Breast epithelium (tissue), 4 donors: ENCODE results near the gene NAALADL2. TPM values are rescaled to one million over a fixed set of nuclear protein-coding genes. Genes with fewer than 3 reads are reported as not detected.

ENCODE experiments used
- DNase-seq, 2 donors: peaks; one replicate each; pipeline ENCODE4 v3.0.0-alpha.2; 2019; ENCODE audit warnings: low spot score in 2 of 2
- H3K27ac ChIP-seq, 2 donors: fragments of 200-600 bp; sonication (generic) in 1 of 2; one replicate each; pipeline ENCODE4 v1.5.1; 2016 to 2019; ENCODE audit warnings: mild to moderate bottlenecking in 1 of 2
- H3K27me3 ChIP-seq, 2 donors: fragments of 200-600 bp; sonication (generic) in 1 of 2; one replicate each; pipeline versions ENCODE4 v1.5.1 to v1.6.0; 2017 to 2019; ENCODE audit warnings: control low read depth in 1 of 2, mild to moderate bottlenecking in 1 of 2
- H3K36me3 ChIP-seq: fragments of 200-600 bp; one replicate; pipeline ENCODE4 v1.5.1; 2019
- H3K4me1 ChIP-seq, 2 donors: fragments of 200-600 bp; sonication (generic); one replicate each; pipeline ENCODE4 v1.5.1; 2016 to 2019; ENCODE audit warnings: control low read depth in 1 of 2
- H3K4me3 ChIP-seq, 3 donors: fragments of 200-600 bp; sonication (generic); 1 replicate in 2 of 3; 2 replicates in 1 of 3; pipeline ENCODE4 v1.5.1; 2016 to 2019; ENCODE audit warnings: mild to moderate bottlenecking in 3 of 3, moderate library complexity in 2 of 3
- H3K9me3 ChIP-seq, 2 donors: fragments of 200-600 bp; sonication (generic) in 1 of 2; one replicate each; pipeline ENCODE4 v1.5.1; 2016 to 2019; ENCODE audit warnings: control low read depth in 1 of 2
- POLR2A ChIP-seq: fragments of 450-650 bp; IDR thresholded peaks from one replicate; pipeline ENCODE4 v1.6.1; 2016; ENCODE audit warnings: antibody characterized with exemption, mild to moderate bottlenecking, moderate library complexity
- POLR2AphosphoS5 ChIP-seq, 3 donors: sonication (generic); formaldehyde crosslinking; IDR thresholded peaks; one replicate each; pipeline ENCODE4 v1.6.1; 2017; ENCODE audit warnings: antibody characterized with exemption in 3 of 3
- intact Hi-C: fragments of 100-400 bp; cut with DNase I; formaldehyde crosslinking; loops from one replicate; pipeline ENCODE4 v1.15.1; 2023; ENCODE audit warnings: low total_unique reads
- total RNA-seq, 3 donors: library from RNA; depleted of rRNA; stranded (reverse); fragments of >200 nt; gene quantifications; one replicate each; pipeline ENCODE4 v1.1.0, GENCODE V29; 2016
- TF ChIP-seq, protein P1 (sequence below), 3 donors: fragments of 450-650 bp; IDR thresholded peaks; one replicate each; pipeline ENCODE4 v1.5.1; 2016 to 2017; ENCODE audit warnings: antibody characterized with exemption in 3 of 3, mild to moderate bottlenecking in 3 of 3, moderate library complexity in 3 of 3

Gene NAALADL2
- total RNA-seq, 3 donors from 2014 or later, result 12.0 to 69.5 (median 53.9) TPM

DNA sequence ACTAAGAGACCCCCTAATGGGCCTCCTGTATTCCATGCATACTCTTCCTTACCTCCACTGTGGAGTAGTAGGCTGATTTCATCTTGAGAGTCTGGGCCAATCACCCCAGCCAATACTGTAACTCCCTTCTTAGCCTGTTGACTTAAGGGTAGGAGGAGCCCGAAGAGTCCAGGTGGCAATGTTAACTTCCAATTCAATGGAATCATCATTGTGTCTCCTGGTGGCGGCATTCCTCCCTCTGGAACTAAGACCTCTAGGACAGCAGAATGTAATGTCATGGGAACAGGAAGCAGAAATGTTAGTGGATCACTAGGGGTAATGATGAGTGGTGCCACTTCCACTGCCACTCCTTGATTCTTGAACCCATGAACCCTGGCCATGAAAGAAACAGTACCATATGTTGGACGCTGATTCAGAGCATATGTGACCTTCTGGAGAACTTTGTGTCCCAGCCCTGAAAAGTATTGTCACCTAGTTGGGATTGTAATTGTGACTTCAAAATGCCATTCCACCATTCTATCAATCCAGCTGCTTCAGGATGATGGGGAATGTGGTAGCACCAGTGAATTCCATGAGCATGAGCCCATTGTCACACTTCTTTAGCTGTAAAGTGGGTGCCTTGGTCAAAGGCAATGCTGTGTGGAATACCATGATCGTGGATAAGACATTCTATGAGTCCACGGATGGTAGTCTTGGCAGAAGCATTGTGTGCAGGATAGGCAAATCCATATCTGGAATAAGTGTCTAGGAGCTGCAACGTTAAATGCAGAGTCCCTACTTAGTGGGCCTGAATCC lies 24.9 kb downstream of the NAALADL2 start:
- Histone ChIP-seq H3K9me3 (no peaks in the 10 kb centered on the region), H3K36me3 (no peaks in the 10 kb centered on the region), H3K4me3 (no peak overlapping the region), H3K27me3 (no peaks in the 10 kb centered on the region), H3K4me1 (no peaks in the 10 kb centered on the region), H3K27ac (no peak overlapping the region)
- no peak for DNase-seq
- intact Hi-C loops, result no loop called here
- no peak for TF ChIP-seq POLR2AphosphoS5 (IDR thresholded peaks at IDR 0.05)
- TF ChIP-seq, protein P1, sequence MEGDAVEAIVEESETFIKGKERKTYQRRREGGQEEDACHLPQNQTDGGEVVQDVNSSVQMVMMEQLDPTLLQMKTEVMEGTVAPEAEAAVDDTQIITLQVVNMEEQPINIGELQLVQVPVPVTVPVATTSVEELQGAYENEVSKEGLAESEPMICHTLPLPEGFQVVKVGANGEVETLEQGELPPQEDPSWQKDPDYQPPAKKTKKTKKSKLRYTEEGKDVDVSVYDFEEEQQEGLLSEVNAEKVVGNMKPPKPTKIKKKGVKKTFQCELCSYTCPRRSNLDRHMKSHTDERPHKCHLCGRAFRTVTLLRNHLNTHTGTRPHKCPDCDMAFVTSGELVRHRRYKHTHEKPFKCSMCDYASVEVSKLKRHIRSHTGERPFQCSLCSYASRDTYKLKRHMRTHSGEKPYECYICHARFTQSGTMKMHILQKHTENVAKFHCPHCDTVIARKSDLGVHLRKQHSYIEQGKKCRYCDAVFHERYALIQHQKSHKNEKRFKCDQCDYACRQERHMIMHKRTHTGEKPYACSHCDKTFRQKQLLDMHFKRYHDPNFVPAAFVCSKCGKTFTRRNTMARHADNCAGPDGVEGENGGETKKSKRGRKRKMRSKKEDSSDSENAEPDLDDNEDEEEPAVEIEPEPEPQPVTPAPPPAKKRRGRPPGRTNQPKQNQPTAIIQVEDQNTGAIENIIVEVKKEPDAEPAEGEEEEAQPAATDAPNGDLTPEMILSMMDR (IDR thresholded peaks at IDR 0.05), result no peak
- no peak for TF ChIP-seq POLR2A

DNA sequence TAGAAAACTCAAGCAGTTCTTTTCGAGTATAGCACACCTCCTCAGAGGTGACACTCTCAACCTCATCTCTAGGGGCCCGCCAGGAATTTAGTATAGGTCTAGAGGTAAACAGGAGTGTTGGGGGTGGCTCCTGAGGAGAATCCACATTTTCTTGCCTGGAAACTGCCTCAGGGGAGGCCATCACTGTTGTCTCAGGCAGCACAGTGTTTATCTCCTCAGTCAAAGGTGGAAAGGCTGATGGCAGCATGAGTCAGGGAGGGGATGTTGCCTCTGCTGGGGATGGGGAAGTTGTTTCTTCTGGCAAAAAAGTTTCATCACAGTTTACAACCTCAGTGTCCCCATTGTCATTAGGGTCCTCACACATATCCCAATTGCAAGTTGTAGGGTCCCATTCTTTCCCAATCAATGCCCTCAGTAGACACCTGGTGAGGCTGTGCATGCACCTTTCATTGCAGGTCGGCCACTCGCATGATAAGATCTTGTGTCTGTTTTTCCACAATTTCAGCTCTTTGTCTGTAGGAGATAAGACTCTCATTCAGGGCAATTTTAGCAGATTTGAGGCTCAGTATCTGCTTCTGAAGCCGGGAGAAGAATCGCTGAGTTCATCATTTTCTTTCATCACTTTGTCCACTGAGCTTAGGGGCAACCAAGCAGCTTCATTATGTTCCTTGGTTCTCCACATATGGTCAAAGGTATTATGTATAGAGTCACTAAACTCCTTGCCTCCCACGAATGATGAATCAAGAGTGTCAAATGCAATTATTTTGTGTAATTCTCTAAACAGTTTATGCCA lies 25.8 kb downstream of the NAALADL2 start:
- Histone ChIP-seq H3K27me3 (no peaks in the 10 kb centered on the region), H3K36me3 (no peaks in the 10 kb centered on the region), H3K27ac (no peak overlapping the region), H3K4me1 (no peaks in the 10 kb centered on the region), H3K4me3 (no peak overlapping the region), H3K9me3 (no peaks in the 10 kb centered on the region)
- DNase-seq, result no peak
- intact Hi-C loops, result no loop called here
- no peak for TF ChIP-seq POLR2A
- TF ChIP-seq, protein P1 (IDR thresholded peaks at IDR 0.05), result no peak
- no peak for TF ChIP-seq POLR2AphosphoS5 (IDR thresholded peaks at IDR 0.05)

DNA sequence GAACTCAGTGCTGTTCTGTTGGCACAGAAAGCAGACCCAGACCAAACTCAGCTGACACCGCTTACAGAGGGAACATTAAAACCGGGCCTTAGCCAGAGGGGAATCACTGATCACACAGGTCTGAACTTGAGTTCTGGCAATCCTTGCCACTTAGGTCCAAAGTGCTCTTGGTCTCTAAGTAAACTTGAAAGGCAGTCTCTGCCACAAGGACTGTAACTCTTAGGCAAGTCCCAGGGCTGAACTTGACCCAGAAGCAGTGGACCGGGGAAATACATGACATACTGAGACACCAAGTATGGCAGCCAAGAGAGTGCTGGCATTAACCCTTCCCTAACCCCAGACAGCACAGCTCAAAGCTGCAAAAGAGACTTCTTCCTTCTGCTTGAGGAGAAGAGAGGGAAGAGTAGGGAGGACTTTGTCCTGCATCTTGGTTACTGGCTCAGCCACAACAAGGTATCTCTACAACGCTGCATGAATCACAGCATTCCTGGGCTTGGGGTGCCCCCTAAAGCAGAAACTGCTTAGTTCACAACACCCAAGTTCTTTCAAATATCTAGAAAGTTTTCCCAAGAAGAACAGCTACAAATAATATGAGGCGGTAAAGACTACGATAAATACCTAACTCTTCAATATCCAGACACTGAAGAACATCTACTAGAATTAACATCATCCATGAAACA lies 32.5 kb downstream of the NAALADL2 start:
- no peak for DNase-seq
- H3K4me1 ChIP-seq, result no peaks in the 10 kb centered on the region
- no peaks in the 10 kb centered on the region for H3K27me3 ChIP-seq
- TF ChIP-seq POLR2AphosphoS5 (IDR thresholded peaks at IDR 0.05), result no peak
- TF ChIP-seq, protein P1 (IDR thresholded peaks at IDR 0.05), result no peak
- no peak for TF ChIP-seq POLR2A
- no peaks in the 10 kb centered on the region for H3K36me3 ChIP-seq
- peaks cover 0 to 10% of the 10 kb centered on the region in 2 donors for H3K9me3 ChIP-seq
- intact Hi-C loops, result no loop called here
- no peak overlapping the region for H3K4me3 ChIP-seq
- no peak overlapping the region for H3K27ac ChIP-seq

DNA sequence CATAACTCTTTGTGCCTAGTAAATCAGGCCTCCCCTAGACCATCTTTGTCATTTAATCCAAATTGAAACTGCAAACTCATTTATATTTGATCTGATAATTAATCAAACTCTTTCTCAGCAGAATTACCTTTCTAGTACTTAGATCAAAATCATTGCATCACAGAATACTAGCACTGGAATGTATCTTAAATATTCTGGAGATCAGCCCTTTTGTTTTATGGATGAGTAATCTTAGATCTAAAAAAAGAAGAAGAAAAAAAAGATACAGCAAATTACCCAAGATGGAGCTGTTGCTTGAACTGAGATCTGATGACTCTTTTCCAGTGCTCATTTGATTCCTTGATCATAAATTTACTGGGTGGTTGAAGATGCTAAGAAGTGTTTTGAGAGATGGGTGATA lies 47.9 kb downstream of the NAALADL2 start:
- Histone ChIP-seq H3K4me3 (no peak overlapping the region), H3K4me1 (no peaks in the 10 kb centered on the region), H3K9me3 (no peaks in the 10 kb centered on the region), H3K27ac (no peak overlapping the region), H3K27me3 (no peaks in the 10 kb centered on the region), H3K36me3 (no peaks in the 10 kb centered on the region)
- intact Hi-C loops, result no loop called here
- DNase-seq, result no peak
- TF ChIP-seq, protein P1 (IDR thresholded peaks at IDR 0.05), result no peak
- no peak for TF ChIP-seq POLR2AphosphoS5 (IDR thresholded peaks at IDR 0.05)
- TF ChIP-seq POLR2A, result no peak
